Activated CD4-positive, alpha-beta T cell treated with anti-CD3 and anti-CD28 coated beads for 36 hours (primary cell): Measurements from ENCODE around the gene HIPK2. TPM values are rescaled to one million over a fixed set of nuclear protein-coding genes. Genes with fewer than 3 reads are reported as not detected.

ENCODE experiments used
- ATAC-seq: fragments of 200-7000 bp; cut with Tn5 transposase; one replicate; pipeline ENCODE4 v1.10.0; 2021; ENCODE audit warnings: mild to moderate bottlenecking, moderate library complexity
- CTCF ChIA-PET: fragments of 350-600 bp; sonication (Branson Sonifier 250); formaldehyde crosslinking; loops from one replicate; lab custom pipeline; 2021; ENCODE audit warnings: antibody characterized with exemption; lab: Charles Lee
- POLR2A ChIA-PET: fragments of 350-600 bp; sonication (Branson Sonifier 250); formaldehyde crosslinking; loops from one replicate; lab custom pipeline; 2021; ENCODE audit warnings: antibody characterized with exemption, inconsistent platforms; lab: Charles Lee
- DNase-seq: peaks from one replicate; pipeline ENCODE4 v3.0.0-alpha.2; 2020
- H3K27ac Mint-ChIP-seq: one replicate; pipeline ENCODE4 v1.8.0; 2021; ENCODE audit warnings: mixed read lengths
- H3K27me3 Mint-ChIP-seq: one replicate; pipeline ENCODE4 v1.8.0; 2021; ENCODE audit warnings: mixed read lengths
- H3K36me3 Mint-ChIP-seq: one replicate; pipeline ENCODE4 v1.8.0; 2021; ENCODE audit warnings: low read depth, mixed read lengths
- H3K4me1 Mint-ChIP-seq: one replicate; pipeline ENCODE4 v1.8.0; 2021; ENCODE audit warnings: mixed read lengths
- H3K4me3 Mint-ChIP-seq: one replicate; pipeline ENCODE4 v1.8.0; 2021; ENCODE audit warnings: mild to moderate bottlenecking, moderate library complexity, mixed read lengths
- H3K9me3 Mint-ChIP-seq: one replicate; pipeline ENCODE4 v1.8.0; 2021; ENCODE audit warnings: low read depth, mixed read lengths
- intact Hi-C, 2 experiments: fragments of 100-400 bp; cut with DNase I in 1 of 2; cut with micrococcal nuclease in 1 of 2; formaldehyde crosslinking; loops; one replicate each; pipeline versions ENCODE4 v1.14.2 to v1.15.1; 2022 to 2024; cut with DNase I, micrococcal nuclease
- total RNA-seq, 2 experiments: library from RNA; stranded (reverse); gene quantifications; one replicate each; pipeline ENCODE4 v1.2.3, GENCODE V29; 2021

Gene HIPK2
- total RNA-seq, 2 experiments from 2014 or later = 23.9 to 36.2 TPM

GRCh38 chr7:139589474-139589873 lies 188.3 kb downstream of the HIPK2 start:
- H3K4me3 Mint-ChIP-seq = no peak overlapping the region
- H3K4me1 Mint-ChIP-seq = peaks cover 3% of the 10 kb centered on the region
- H3K36me3 Mint-ChIP-seq = peaks cover 17% of the 10 kb centered on the region
- DNase-seq (no peak), ATAC-seq (no peak)
- intact Hi-C loops = no loop called here
- no peak overlapping the region for H3K27ac Mint-ChIP-seq
- no peaks in the 10 kb centered on the region for H3K9me3 Mint-ChIP-seq
- ChIA-PET POLR2A (interaction anchor here (0.9 kb wide), 1 partner anchor 229 kb away, joined by 3 read pairs; no protein-coding TSS in a partner anchor), CTCF (interaction anchor here (0.6 to 1.8 kb wide), 6 partner anchors 12 to 155 kb away, joined by 3 to 6 read pairs (median 4); no protein-coding TSS in a partner anchor)
- H3K27me3 Mint-ChIP-seq = no peaks in the 10 kb centered on the region

- DNase-seq = no peak
- no peaks in the 10 kb centered on the region for H3K9me3 Mint-ChIP-seq
- H3K4me3 Mint-ChIP-seq = no peak overlapping the region
- no peak for ATAC-seq
- intact Hi-C loops = no loop called here
- CTCF ChIA-PET = interaction anchor here (0.6 to 2.1 kb wide), 5 partner anchors 11 to 154 kb away, joined by 3 to 7 read pairs (median 4); no protein-coding TSS in a partner anchor
- peaks cover 3% of the 10 kb centered on the region for H3K4me1 Mint-ChIP-seq
- H3K27ac Mint-ChIP-seq = no peak overlapping the region
- POLR2A ChIA-PET = interaction anchor here (0.6 kb wide), 3 partner anchors 80 to 400 kb away, joined by 3 to 8 read pairs (median 3); no protein-coding TSS in a partner anchor
- H3K36me3 Mint-ChIP-seq = peaks cover 14% of the 10 kb centered on the region
- no peaks in the 10 kb centered on the region for H3K27me3 Mint-ChIP-seq
Measured at GRCh38 chr7:139588632-139589031, 189.2 kb downstream of the HIPK2 start.

- ATAC-seq (no peak), DNase-seq (no peak)
- Mint-ChIP-seq H3K9me3 (no peaks in the 10 kb centered on the region), H3K27ac (no peak overlapping the region), H3K27me3 (no peaks in the 10 kb centered on the region), H3K36me3 (peaks cover 12% of the 10 kb centered on the region), H3K4me1 (peaks cover 5% of the 10 kb centered on the region), H3K4me3 (no peak overlapping the region)
- ChIA-PET POLR2A (no interaction called here), CTCF (interaction anchor here (2.1 kb wide), 1 partner anchor 14 kb away, joined by 7 read pairs; no protein-coding TSS in a partner anchor)
- intact Hi-C loops = no loop called here
Measured at GRCh38 chr7:139587535-139587934, 190.3 kb downstream of the HIPK2 start.

- H3K9me3 Mint-ChIP-seq = no peaks in the 10 kb centered on the region
- H3K4me3 Mint-ChIP-seq = no peak overlapping the region
- H3K36me3 Mint-ChIP-seq = peaks cover 13% of the 10 kb centered on the region
- intact Hi-C loops = no loop called here
- DNase-seq = no peak
- no peaks in the 10 kb centered on the region for H3K27me3 Mint-ChIP-seq
- ChIA-PET POLR2A (interaction anchor here (0.6 kb wide), 1 partner anchor 444 kb away, joined by 7 read pairs; no protein-coding TSS in a partner anchor), CTCF (interaction anchor here (0.6 to 1.5 kb wide), 2 partner anchors 16 to 42 kb away, joined by 4 to 10 read pairs; no protein-coding TSS in a partner anchor)
- peaks cover 5% of the 10 kb centered on the region for H3K4me1 Mint-ChIP-seq
- no peak for ATAC-seq
- no peak overlapping the region for H3K27ac Mint-ChIP-seq
Measured at GRCh38 chr7:139586286-139586685, 191.5 kb downstream of the HIPK2 start.

- Mint-ChIP-seq H3K27ac (no peak overlapping the region), H3K4me1 (peaks cover 5% of the 10 kb centered on the region), H3K4me3 (no peak overlapping the region), H3K27me3 (no peaks in the 10 kb centered on the region), H3K9me3 (no peaks in the 10 kb centered on the region), H3K36me3 (peaks cover 13% of the 10 kb centered on the region)
- ATAC-seq = no peak
- POLR2A ChIA-PET = interaction anchor here (0.6 kb wide), 1 partner anchor 139 kb away, joined by 3 read pairs; no protein-coding TSS in a partner anchor
- no peak for DNase-seq
- CTCF ChIA-PET = interaction anchor here (0.6 to 1.5 kb wide), 4 partner anchors 11 to 87 kb away, joined by 3 to 10 read pairs (median 3); no protein-coding TSS in a partner anchor
- intact Hi-C loops = no loop called here
Measured at GRCh38 chr7:139585042-139585441, 192.8 kb downstream of the HIPK2 start.

GRCh38 chr7:139583826-139584553 lies 193.8 kb downstream of the HIPK2 start:
- no peaks in the 10 kb centered on the region for H3K9me3 Mint-ChIP-seq
- peaks cover 5% of the 10 kb centered on the region for H3K4me1 Mint-ChIP-seq
- ATAC-seq (no peak), DNase-seq (no peak)
- peaks cover 13% of the 10 kb centered on the region for H3K36me3 Mint-ChIP-seq
- no peaks in the 10 kb centered on the region for H3K27me3 Mint-ChIP-seq
- intact Hi-C loops = no loop called here
- no peak overlapping the region for H3K27ac Mint-ChIP-seq
- ChIA-PET POLR2A (no interaction called here), CTCF (interaction anchor here (1.1 kb wide), 1 partner anchor 10 kb away, joined by 3 read pairs; no protein-coding TSS in a partner anchor)
- no peak overlapping the region for H3K4me3 Mint-ChIP-seq

- intact Hi-C loops = no loop called here
- Mint-ChIP-seq H3K4me3 (no peak overlapping the region), H3K27ac (no peak overlapping the region), H3K9me3 (no peaks in the 10 kb centered on the region), H3K27me3 (no peaks in the 10 kb centered on the region), H3K36me3 (peaks cover 9% of the 10 kb centered on the region), H3K4me1 (peaks cover 2% of the 10 kb centered on the region)
- ATAC-seq (no peak), DNase-seq (no peak)
- CTCF ChIA-PET = interaction anchor here (1.6 kb wide), 1 partner anchor 148 kb away, joined by 4 read pairs; no protein-coding TSS in a partner anchor
- POLR2A ChIA-PET = no interaction called here
Measured at GRCh38 chr7:139582671-139583155, 195.1 kb downstream of the HIPK2 start.

GRCh38 chr7:139582130-139582650 lies 195.6 kb downstream of the HIPK2 start:
- H3K27ac Mint-ChIP-seq = no peak overlapping the region
- H3K4me1 Mint-ChIP-seq = peaks cover 2% of the 10 kb centered on the region
- intact Hi-C loops = no loop called here
- H3K27me3 Mint-ChIP-seq = no peaks in the 10 kb centered on the region
- H3K4me3 Mint-ChIP-seq = no peak overlapping the region
- CTCF ChIA-PET = interaction anchor here (0.9 to 1.6 kb wide), 2 partner anchors 20 to 148 kb away, joined by 4 read pairs; no protein-coding TSS in a partner anchor
- no peaks in the 10 kb centered on the region for H3K9me3 Mint-ChIP-seq
- H3K36me3 Mint-ChIP-seq = peaks cover 12% of the 10 kb centered on the region
- POLR2A ChIA-PET = no interaction called here
- no peak for ATAC-seq
- DNase-seq = no peak

- Mint-ChIP-seq H3K36me3 (peaks cover 12% of the 10 kb centered on the region), H3K27ac (no peak overlapping the region), H3K9me3 (no peaks in the 10 kb centered on the region), H3K4me1 (peaks cover 2% of the 10 kb centered on the region), H3K4me3 (no peak overlapping the region), H3K27me3 (no peaks in the 10 kb centered on the region)
- ChIA-PET CTCF (interaction anchor here (0.6 to 0.8 kb wide), 2 partner anchors 11 to 67 kb away, joined by 3 read pairs; no protein-coding TSS in a partner anchor), POLR2A (no interaction called here)
- DNase-seq (no peak), ATAC-seq (no peak)
- intact Hi-C loops = no loop called here
Measured at GRCh38 chr7:139580435-139580834, 197.4 kb downstream of the HIPK2 start.

GRCh38 chr7:139576179-139576973 lies 201.4 kb downstream of the HIPK2 start:
- Mint-ChIP-seq H3K36me3 (peaks cover 10% of the 10 kb centered on the region), H3K4me1 (no peaks in the 10 kb centered on the region), H3K27ac (no peak overlapping the region), H3K27me3 (no peaks in the 10 kb centered on the region), H3K9me3 (no peaks in the 10 kb centered on the region), H3K4me3 (no peak overlapping the region)
- intact Hi-C loops = no loop called here
- CTCF ChIA-PET = no interaction called here
- ATAC-seq (no peak), DNase-seq (no peak)
- POLR2A ChIA-PET = no interaction called here

- Mint-ChIP-seq H3K27me3 (no peaks in the 10 kb centered on the region), H3K9me3 (no peaks in the 10 kb centered on the region), H3K4me3 (no peak overlapping the region), H3K27ac (no peak overlapping the region), H3K36me3 (peaks cover 14% of the 10 kb centered on the region), H3K4me1 (no peaks in the 10 kb centered on the region)
- CTCF ChIA-PET = interaction anchor here (0.6 kb wide), 1 partner anchor 67 kb away, joined by 4 read pairs; no protein-coding TSS in a partner anchor
- intact Hi-C loops = no loop called here
- POLR2A ChIA-PET = no interaction called here
- ATAC-seq = no peak
- DNase-seq = no peak
Measured at GRCh38 chr7:139575338-139575680, 202.5 kb downstream of the HIPK2 start.
